Stimulated activated CD8-positive, alpha-beta memory T cell treated with anti-CD3 and anti-CD28 coated beads, Interleukin-7, amount 100 ng/mL, for 4 hours (primary cell): ENCODE results near the gene TAF9.
A peak's percentile ranks its signal among the peaks of the same experiment; 100 is the strongest.
"Not testable (repeated sequence)": the region's sequence is repeated elsewhere in the genome, so short reads cannot be mapped to it uniquely, and the experiment has no call there.

Experiments used
- DNase-seq, 2 donors: peaks; one replicate each; pipeline ENCODE4 v3.0.0-alpha.2; 2020; ENCODE audit warnings: low read depth in 2 of 2

Gene TAF9

GRCh38 chr5:69335341-69335935 is 33.9 kb downstream of the TAF9 start:
- DNase-seq: no peak

GRCh38 chr5:69334793-69335268 is 34.5 kb downstream of the TAF9 start:
- peak; percentile 42 to 61 for DNase-seq

DNA sequence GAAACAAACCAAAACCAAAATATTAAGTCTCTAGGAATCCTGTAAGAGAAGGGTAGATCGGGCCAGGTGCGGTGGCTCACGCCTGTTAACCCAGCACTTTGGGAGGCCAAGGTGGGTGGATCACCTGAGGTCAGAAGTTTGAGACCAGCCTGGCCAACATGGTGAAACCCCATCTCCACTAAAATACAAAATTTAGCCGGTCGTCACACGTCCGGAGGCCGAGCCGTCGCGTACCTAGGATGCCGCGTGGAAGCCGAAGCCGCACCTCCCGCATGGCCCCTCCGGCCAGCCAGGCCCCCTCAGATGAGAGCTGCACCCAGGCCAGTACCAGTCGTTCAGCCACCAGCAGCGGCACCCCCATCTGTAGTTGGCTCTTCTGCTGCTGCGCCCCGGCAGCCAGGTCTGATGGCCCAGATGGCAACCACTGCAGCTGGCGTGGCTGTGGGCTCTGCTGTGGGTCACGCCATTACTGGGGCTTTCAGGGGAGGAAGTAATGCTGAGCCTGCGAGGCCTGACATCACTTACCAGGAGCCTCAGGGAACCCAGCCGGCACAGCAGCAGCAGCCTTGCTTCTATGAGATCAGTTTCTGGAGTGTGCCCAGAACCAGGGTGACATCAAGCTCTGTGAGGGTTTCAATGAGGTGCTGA is 35.5 kb downstream of the TAF9 start:
- not testable (repeated sequence) for DNase-seq

DNA sequence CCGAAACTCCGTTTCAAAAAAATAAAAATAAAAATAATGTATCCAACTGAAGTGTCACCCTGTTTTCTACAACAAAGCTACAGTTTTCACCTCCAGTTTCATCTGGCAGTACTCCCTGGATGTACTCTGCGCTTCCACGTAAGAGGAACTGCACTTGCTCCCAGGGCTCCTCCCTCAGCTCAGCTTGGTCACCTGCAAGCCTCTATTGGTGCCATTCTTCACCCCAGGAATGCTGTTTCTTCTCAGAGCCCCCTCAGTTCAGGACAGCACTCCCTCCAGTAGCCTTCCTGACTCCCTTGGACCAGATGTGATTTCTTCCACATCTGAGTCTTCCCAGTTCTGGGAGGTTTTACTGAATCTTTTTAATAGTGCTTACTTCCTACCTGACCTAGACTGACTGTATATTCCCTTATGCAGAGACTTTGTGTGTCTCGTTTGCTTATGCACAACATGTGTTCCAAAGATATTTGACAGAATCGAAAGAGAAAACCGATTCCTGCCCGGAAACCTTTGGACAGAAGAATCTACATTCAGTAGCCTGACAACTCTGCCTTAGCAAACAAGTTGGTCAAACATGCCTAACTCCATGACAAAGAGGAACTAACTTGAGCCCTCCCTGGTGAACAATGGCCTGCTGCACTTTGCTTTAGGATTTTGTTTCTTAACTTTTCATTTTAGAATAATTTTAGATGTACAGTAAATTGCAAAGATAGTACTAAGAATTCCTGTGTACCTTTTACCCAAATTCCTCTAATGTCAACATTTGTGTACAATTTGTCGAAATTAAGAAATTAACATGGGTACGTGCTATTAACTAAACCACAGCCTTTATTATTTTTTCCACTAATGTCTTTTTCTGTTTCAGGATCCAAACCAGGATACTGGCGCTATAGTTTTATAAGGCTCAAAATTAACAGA is 37.5 kb downstream of the TAF9 start:
- DNase-seq: no peak

GRCh38 chr5:69329905-69330489 is 39.3 kb downstream of the TAF9 start:
- no peak for DNase-seq

GRCh38 chr5:69326365-69326764 is 43.0 kb downstream of the TAF9 start:
- DNase-seq: no peak

- DNase-seq: no peak
These were observed 51.9 kb downstream of the TAF9 start for GRCh38 chr5:69317391-69317790.

GRCh38 chr5:69315972-69316371 is 53.3 kb downstream of the TAF9 start:
- no peak for DNase-seq
